ENCODE data around the gene CORO2A. TPM values are rescaled to one million over a fixed set of nuclear protein-coding genes. Genes with fewer than 3 reads are reported as not detected.
A peak's percentile ranks its signal among the peaks of the same experiment; 100 is the strongest.

CORO2A gene
- total RNA-seq, 1 donor from 2014 or later: 2.4 TPM

GRCh38 chr9:98129451-98129881 lies 63.0 kb downstream of the CORO2A start:
- Histone ChIP-seq H2AFZ (replicated peaks) (no peak overlapping the region), H3K4me2 (no peak overlapping the region), H3F3A (ENCODE audit: low read depth) (peaks cover 4% of the 10 kb centered on the region), H3K36me3 (no peaks in the 10 kb centered on the region), H3K9me3 (ENCODE audit: low read depth) (no peaks in the 10 kb centered on the region), H3K9ac (no peak overlapping the region), H3K27ac (no peak overlapping the region), H3K79me2 (ENCODE audit: low read depth) (no peaks in the 10 kb centered on the region), H3K4me1 (peaks cover 14% of the 10 kb centered on the region), H4K20me1 (ENCODE audit: low read depth) (peaks cover 9% of the 10 kb centered on the region), H3K27me3 (no peaks in the 10 kb centered on the region), H3K4me3 (no peak overlapping the region)
- no peak for TF ChIP-seq CTCF (IDR thresholded peaks at IDR 0.05)
- no peak for TF ChIP-seq EZH2 (IDR thresholded peaks at IDR 0.05)
- no peak for TF ChIP-seq EZH2phosphoT487 (IDR thresholded peaks at IDR 0.05)
- Mint-ChIP-seq H3K36me3 (no peaks in the 10 kb centered on the region), H3K27ac (no peak overlapping the region), H3K4me1 (peaks cover 16% of the 10 kb centered on the region), H3K27me3 (ENCODE audit: insufficient read depth, low read depth) (peaks cover 11% of the 10 kb centered on the region), H3K4me3 (no peak overlapping the region), H3K9me3 (no peaks in the 10 kb centered on the region)
- no peak for DNase-seq (ENCODE audit: low spot score)

- H3K27ac Mint-ChIP-seq: no peak overlapping the region
- TF ChIP-seq EZH2 (IDR thresholded peaks at IDR 0.05) (no peak), CTCF (IDR thresholded peaks at IDR 0.05) (no peak), EZH2phosphoT487 (IDR thresholded peaks at IDR 0.05) (no peak)
- no peaks in the 10 kb centered on the region for H3K79me2 ChIP-seq (ENCODE audit: low read depth)
These were observed 64.1 kb downstream of the CORO2A start for GRCh38 chr9:98128316-98128715.

GRCh38 chr9:98127226-98127625 lies 65.2 kb downstream of the CORO2A start:
- Histone ChIP-seq H3K27me3 (no peaks in the 10 kb centered on the region), H3K4me2 (no peak overlapping the region), H3K9me3 (ENCODE audit: low read depth) (no peaks in the 10 kb centered on the region), H3K36me3 (no peaks in the 10 kb centered on the region), H3K79me2 (ENCODE audit: low read depth) (no peaks in the 10 kb centered on the region), H3K4me1 (no peaks in the 10 kb centered on the region), H3K9ac (no peak overlapping the region), H4K20me1 (ENCODE audit: low read depth) (no peaks in the 10 kb centered on the region), H3K4me3 (no peak overlapping the region), H3K27ac (no peak overlapping the region), H3F3A (ENCODE audit: low read depth) (no peaks in the 10 kb centered on the region), H2AFZ (replicated peaks) (no peak overlapping the region)
- Mint-ChIP-seq H3K4me1 (peaks cover 3% of the 10 kb centered on the region), H3K36me3 (no peaks in the 10 kb centered on the region), H3K27ac (peak overlapping the region; percentile 33), H3K9me3 (no peaks in the 10 kb centered on the region), H3K4me3 (no peak overlapping the region), H3K27me3 (ENCODE audit: insufficient read depth, low read depth) (peaks cover 13% of the 10 kb centered on the region)
- no peak for TF ChIP-seq CTCF (IDR thresholded peaks at IDR 0.05)
- TF ChIP-seq EZH2phosphoT487 (IDR thresholded peaks at IDR 0.05): no peak
- no peak for TF ChIP-seq EZH2 (IDR thresholded peaks at IDR 0.05)
- DNase-seq (ENCODE audit: low spot score): no peak

More at GRCh38 chr9:98128316-98128715, 64.1 kb downstream of the CORO2A start:
- Mint-ChIP-seq H3K4me1 (peaks cover 13% of the 10 kb centered on the region), H3K36me3 (no peaks in the 10 kb centered on the region), H3K4me3 (no peak overlapping the region), H3K9me3 (no peaks in the 10 kb centered on the region), H3K27me3 (ENCODE audit: insufficient read depth, low read depth) (peaks cover 13% of the 10 kb centered on the region)
- H3K27ac ChIP-seq: no peak overlapping the region
- H3K4me3 ChIP-seq: no peak overlapping the region
- H2AFZ ChIP-seq (replicated peaks): no peak overlapping the region
- H3K4me1 ChIP-seq: peaks cover 10% of the 10 kb centered on the region
- DNase-seq (ENCODE audit: low spot score): no peak
- no peak overlapping the region for H3K9ac ChIP-seq
- no peaks in the 10 kb centered on the region for H3K36me3 ChIP-seq
- H3K27me3 ChIP-seq: no peaks in the 10 kb centered on the region
- peaks cover 5% of the 10 kb centered on the region for H4K20me1 ChIP-seq (ENCODE audit: low read depth)
- no peaks in the 10 kb centered on the region for H3K9me3 ChIP-seq (ENCODE audit: low read depth)
- H3F3A ChIP-seq (ENCODE audit: low read depth): peaks cover 4% of the 10 kb centered on the region
- H3K4me2 ChIP-seq: no peak overlapping the region

Measured in neural progenitor cell (in vitro differentiated cells).